Suprapubic skin (tissue), 4 donors: ENCODE data around the gene PCGF3. TPM values are rescaled to one million over a fixed set of nuclear protein-coding genes. Genes with fewer than 3 reads are reported as not detected.

ENCODE experiments used
- DNase-seq, 2 donors: peaks; one replicate each; pipeline ENCODE4 v3.0.0-alpha.2; 2019; ENCODE audit warnings: low spot score in 2 of 2
- H3K27ac ChIP-seq: fragments of 200-600 bp; sonication (generic); one replicate; pipeline ENCODE4 v1.5.1; 2019
- H3K27me3 ChIP-seq: fragments of 200-600 bp; sonication (generic); one replicate; pipeline ENCODE4 v1.5.1; 2019
- H3K36me3 ChIP-seq: fragments of 200-600 bp; sonication (generic); one replicate; pipeline ENCODE4 v1.5.1; 2019
- H3K4me1 ChIP-seq: fragments of 200-600 bp; sonication (generic); one replicate; pipeline ENCODE4 v1.5.1; 2019
- H3K4me3 ChIP-seq: fragments of 200-600 bp; sonication (generic); one replicate; pipeline ENCODE4 v1.5.1; 2019; ENCODE audit warnings: mild to moderate bottlenecking
- H3K9me3 ChIP-seq: fragments of 200-600 bp; sonication (generic); one replicate; pipeline ENCODE4 v1.5.1; 2019
- CTCF ChIP-seq, 2 donors: fragments of 200-600 bp in 1 of 2; fragments of 450-650 bp in 1 of 2; sonication (generic) in 1 of 2; IDR thresholded peaks; one replicate each; pipeline ENCODE4 v1.5.1; 2016 to 2019; ENCODE audit warnings: antibody characterized with exemption in 2 of 2, mild to moderate bottlenecking in 1 of 2, moderate library complexity in 1 of 2
- EP300 ChIP-seq: sonication (generic); formaldehyde crosslinking; IDR thresholded peaks from one replicate; pipeline ENCODE4 v1.6.1; 2017; ENCODE audit warnings: antibody characterized with exemption
- POLR2A ChIP-seq, 2 donors: fragments of 450-650 bp; IDR thresholded peaks; one replicate each; pipeline ENCODE4 v1.6.1; 2017; ENCODE audit warnings: antibody characterized with exemption in 2 of 2, mild to moderate bottlenecking in 2 of 2, moderate library complexity in 2 of 2
- POLR2AphosphoS5 ChIP-seq, 3 donors: sonication (generic); formaldehyde crosslinking; IDR thresholded peaks; one replicate each; pipeline ENCODE4 v1.6.1; 2017; ENCODE audit warnings: antibody characterized with exemption in 3 of 3
- WGBS: methylation state at CpG from one replicate; pipeline ENCODE4 v1.1.5; 2018; 5-methylcytosine and 5-hydroxymethylcytosine counted together
- total RNA-seq, 4 donors: library from RNA; depleted of rRNA; stranded (reverse); fragments of >200 nt; gene quantifications; one replicate each; pipeline ENCODE4 v1.1.0, GENCODE V29; 2016

Gene PCGF3
- total RNA-seq, 4 donors from 2014 or later: 59.7 to 152 (median 71.2) TPM

- TF ChIP-seq EP300 (no peak), POLR2AphosphoS5 (IDR thresholded peaks at IDR 0.05) (no peak), POLR2A (IDR thresholded peaks at IDR 0.05) (no peak), CTCF (IDR thresholded peaks at IDR 0.05) (no peak)
- WGBS: 81% methylated on average over 19 of the region's 20 CpGs
- peaks cover 91% of the 10 kb centered on the region for H3K27me3 ChIP-seq
Observed at GRCh38 chr4:819401-820229, 114.0 kb downstream of the PCGF3 start.

More at GRCh38 chr4:819401-820229, 114.0 kb downstream of the PCGF3 start:
- Histone ChIP-seq H3K27ac (no peak overlapping the region), H3K9me3 (no peaks in the 10 kb centered on the region), H3K36me3 (no peaks in the 10 kb centered on the region), H3K4me3 (no peak overlapping the region), H3K4me1 (no peaks in the 10 kb centered on the region)
- no peak for DNase-seq

Other genes starting within 250 kb of the PCGF3 start
- gene ZNF721, start 206.7 kb upstream of the PCGF3 start, total RNA-seq: 10 to 100 TPM; 25.8 to 57.0 (median 41.5) TPM
- gene PIGG, start 206.6 kb upstream of the PCGF3 start, total RNA-seq: 100 to 1,000 TPM in 1 of 4 donors, 10 to 100 TPM in 3; 44.8 to 148 (median 59.2) TPM
- 1 to 10 TPM in 3 of 4 donors, under 1 TPM in 1; 0.40 to 8.7 (median 3.5) TPM for gene TMEM271, start 129.5 kb upstream of the PCGF3 start, total RNA-seq
- gene PDE6B, start 80.3 kb upstream of the PCGF3 start, total RNA-seq: 1 to 10 TPM in 1 of 4 donors, under 1 TPM in 1, not detected in 2; 0.95 to 9.5 TPM
- gene ATP5ME, start 31.6 kb upstream of the PCGF3 start, total RNA-seq: 100 to 1,000 TPM in 2 of 4 donors, 10 to 100 TPM in 2; 60.2 to 167 (median 102) TPM
- 10 to 100 TPM in 2 of 4 donors, 1 to 10 TPM in 2; 5.3 to 20.4 (median 10.5) TPM for gene MYL5, start 31.3 kb upstream of the PCGF3 start, total RNA-seq
- 10 to 100 TPM in 3 of 4 donors, 1 to 10 TPM in 1; 8.9 to 21.1 (median 17.4) TPM for gene SLC49A3, start 16.7 kb upstream of the PCGF3 start, total RNA-seq
- under 1 TPM in 2 of 4 donors, not detected in 2; 0.38 to 0.44 TPM for gene CPLX1, start 120.3 kb downstream of the PCGF3 start, total RNA-seq
- 100 to 1,000 TPM; 108 to 166 (median 132) TPM for gene GAK, start 226.5 kb downstream of the PCGF3 start, total RNA-seq
- 10 to 100 TPM; 41.1 to 98.3 (median 65.3) TPM for gene TMEM175, start 226.6 kb downstream of the PCGF3 start, total RNA-seq